Measurements from ENCODE around the gene SCLY.

GRCh38 chr2:238025741-238026360 lies 35.0 kb upstream of the SCLY start:
- TF ChIP-seq CTCF (IDR thresholded peaks at IDR 0.05) (no peak), POLR2AphosphoS5 (IDR thresholded peaks at IDR 0.05) (no peak), EP300 (IDR thresholded peaks at IDR 0.05) (no peak), POLR2A (IDR thresholded peaks at IDR 0.05; ENCODE audit: low read depth) (no peak)

Data from esophagus muscularis mucosa (tissue), 4 donors.